Stimulated activated CD8-positive, alpha-beta memory T cell treated with anti-CD3 and anti-CD28 coated beads, Interleukin-12 subunit alpha, Interleukin-12 subunit beta, amount 100 ng/mL, for 1 hour (primary cell): ENCODE measurements around the gene DIPK1B.

Experiments
- DNase-seq: peaks from one replicate; pipeline ENCODE4 v3.0.0-alpha.2; 2020; ENCODE audit warnings: low read depth

Gene DIPK1B

DNA sequence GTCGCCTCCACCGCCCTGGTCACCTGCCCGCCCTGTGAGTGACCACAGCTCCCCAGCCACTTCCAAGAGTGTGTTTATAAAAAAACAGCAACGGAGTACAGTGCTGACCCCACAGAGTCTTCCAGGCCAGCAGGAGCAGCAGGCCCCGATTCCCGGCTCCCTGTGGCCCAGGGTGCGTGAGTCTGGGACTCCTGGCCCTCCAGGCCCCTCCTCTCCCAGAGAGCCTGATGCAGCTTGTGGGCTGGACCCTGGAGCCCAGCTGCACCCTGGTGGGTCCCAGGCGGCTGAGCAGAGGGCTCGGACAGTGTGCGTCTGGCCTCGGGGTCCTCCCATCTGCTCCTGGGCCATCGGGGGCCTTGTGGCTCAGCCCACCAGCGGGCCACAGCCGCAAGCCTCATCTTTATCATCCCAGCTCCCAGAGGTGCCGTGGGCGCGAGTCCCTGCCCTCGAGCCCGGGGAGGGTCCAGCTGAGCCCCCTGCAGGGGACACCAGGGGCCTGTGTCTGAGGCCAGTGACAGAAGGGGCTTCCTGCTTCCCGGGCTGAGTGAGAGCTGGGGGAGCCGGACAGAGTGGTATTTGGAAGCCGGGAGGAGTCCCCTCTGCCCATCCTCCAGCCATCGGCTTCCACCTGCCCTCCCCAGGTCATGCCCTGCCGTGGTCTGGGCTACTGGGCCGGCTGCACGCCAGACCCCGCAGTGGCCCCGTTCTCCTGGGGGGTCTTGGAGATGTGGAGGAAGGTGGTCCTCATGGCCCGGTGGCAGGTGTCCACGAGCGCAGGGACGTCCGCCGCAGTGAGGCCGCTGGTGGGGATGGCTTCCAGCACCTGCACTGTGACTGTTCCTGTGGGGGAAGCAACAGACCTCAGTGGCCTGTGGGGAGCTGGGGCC lies 39.0 kb upstream of the DIPK1B start:
- no peak for DNase-seq

DNA sequence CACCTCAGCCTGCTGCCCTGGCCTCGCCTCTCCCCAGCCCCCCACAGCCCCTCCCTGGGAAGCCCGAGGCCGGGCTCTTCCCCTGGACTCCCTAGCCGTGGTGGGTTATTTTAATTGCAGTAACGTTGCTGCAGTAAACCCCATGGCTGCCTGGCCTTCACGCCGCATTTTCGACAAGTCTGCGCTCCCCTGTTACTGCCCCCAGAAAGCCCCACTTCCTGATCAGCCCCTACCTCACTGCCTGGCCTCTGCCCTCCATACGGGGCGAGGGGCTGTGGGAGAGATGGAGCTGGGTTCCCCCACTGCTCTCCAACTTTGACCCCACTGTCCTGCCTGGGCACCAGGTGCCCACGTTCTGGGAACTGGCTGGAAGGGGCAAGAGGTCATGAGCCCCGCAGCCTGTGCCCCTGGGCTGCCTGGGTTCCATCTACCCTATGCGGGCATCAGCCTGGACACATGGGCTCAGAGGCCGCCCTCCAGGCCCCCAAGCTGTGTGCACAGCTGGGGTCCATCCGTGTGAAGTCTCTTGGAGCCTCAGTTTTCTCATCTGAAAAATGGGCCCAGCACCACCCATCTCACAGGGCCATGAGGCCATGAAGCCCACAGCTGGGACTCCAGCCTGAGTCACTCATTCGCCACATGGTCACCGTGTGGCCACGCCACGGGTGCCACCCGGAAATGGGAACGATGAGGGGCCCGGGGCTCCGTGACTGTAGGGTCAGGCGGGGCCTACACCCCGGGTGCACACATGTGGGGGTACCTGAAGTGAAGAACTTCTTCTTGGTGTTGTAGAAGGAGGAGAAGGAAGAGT lies 38.2 kb upstream of the DIPK1B start:
- DNase-seq = no peak

DNA sequence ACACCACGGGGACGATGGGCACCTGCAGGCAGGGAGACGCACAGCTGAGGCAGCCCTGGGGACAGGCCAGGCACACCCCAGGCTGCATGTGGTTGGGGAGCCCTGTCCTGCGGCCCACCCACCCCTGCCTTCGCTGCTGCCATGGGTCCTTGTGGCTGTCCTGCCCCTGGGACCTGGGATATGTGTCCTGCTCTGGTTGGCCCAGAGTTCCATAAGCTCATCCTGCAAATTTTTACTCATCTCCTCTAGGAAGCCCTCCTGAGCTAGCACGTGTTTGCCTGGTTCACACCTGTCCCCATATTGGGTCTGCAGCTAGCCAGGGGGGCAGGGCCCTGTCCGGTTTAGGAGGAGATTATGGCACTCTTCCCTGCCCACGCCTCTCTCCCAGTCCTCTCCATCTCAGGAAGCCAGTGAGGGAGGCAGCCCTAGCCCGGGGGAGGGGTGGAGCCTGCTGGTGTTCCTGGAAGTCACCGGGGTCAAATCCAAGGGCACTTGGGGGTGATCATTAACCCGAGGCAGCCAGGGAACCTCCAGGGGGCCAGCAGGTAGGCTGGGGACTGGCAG lies 37.5 kb upstream of the DIPK1B start:
- no peak for DNase-seq

DNA sequence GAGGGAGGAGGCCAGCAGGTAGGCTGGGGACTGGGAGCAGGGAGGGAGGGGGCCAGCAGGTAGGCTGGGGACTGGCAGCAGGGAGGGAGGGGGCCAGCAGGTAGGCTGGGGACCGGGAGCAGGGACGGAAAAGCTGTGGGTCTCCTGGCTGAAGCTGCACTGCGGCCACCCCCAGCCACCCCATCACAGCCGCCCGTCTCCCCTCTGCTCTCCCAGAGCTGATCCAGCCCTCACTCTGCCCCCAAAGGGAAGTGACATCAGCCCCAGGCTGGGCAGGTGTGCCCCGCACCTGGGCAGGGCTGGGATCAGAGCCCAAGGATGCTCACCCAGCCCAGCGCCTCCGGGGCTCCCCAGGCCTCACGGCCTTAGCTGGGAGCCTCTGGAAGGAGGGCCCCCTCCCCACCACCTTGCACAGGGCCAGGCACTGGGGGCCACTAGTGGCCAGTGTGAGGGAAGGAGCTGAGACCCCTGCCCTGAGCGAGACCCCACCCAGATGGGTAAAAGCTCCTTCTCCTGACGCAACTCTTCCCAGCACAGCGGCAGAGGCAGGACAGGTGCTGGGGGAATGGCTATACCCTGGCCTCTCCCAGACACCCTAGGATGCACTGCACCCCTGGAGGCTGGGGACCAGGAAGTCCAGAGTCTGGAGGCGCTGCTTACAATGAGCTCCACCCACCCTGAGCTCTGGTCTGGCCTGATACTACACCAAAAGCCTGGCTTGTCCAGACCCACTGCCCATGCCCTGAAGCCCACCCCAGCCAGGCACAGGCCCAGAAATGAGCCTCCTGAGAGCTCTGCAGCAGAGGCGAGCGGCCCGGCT lies 36.7 kb upstream of the DIPK1B start:
- no peak for DNase-seq

DNA sequence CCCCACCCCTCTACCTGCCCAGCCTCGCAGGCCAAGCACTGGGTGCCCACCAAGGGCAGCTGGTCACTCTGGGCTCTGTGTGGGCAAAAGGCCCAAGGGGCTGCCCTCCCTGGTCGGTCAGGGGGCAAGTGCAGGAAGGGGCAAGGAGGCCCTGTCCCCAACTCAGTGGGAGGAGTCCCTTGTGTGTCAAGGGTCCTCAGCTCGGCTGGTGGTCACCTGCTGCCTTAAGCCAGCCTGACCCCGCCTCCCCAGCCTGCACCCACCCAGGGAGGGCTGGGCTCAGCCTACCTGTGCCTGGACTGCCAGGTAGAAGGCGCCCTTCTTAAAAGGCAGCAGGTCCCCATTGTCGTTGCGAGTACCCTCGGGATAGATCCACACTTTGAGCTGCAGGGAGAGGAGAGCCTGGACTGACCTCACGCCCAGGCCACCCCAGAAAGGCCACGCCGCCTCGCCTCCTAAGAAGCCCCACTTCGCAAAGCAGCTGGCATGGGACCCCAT lies 36.0 kb upstream of the DIPK1B start:
- DNase-seq = no peak

DNA sequence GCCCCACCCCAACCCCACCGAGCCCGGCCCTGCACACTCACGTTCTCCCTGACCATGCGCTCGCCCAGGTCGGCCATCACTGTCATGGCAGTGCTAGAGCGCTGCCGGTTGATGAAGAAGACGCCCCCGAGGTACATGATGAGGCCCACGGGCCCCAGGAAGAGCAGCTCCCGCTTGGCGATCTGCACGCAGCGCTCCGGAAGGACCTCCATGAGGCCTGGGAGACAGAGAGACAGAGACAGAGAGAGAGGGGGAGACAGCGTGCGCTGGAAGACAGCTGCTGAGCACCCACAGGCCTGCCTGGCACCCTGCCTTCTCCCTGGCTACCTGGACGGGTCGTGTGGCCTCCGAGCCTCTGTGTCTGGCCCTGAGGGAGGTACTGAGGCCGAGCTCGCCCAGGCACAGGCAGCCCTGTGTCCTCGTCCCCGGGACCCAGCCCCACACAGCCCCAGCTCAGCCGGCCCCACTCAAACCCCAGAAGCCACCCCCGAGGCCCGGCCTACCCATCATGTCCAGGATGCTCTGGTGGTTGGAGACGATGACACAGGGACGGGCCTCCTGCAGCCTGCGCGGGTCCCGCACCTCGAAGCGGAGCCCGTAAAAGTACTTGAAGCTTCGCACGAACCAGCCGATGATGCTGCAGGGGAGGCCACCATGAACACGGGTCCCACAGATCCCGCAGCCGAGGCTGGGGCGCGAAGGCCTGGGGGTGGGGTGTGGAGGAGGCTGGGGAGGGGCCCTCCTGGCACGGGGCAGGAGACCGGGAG lies 35.3 kb upstream of the DIPK1B start:
- DNase-seq = no peak

DNA sequence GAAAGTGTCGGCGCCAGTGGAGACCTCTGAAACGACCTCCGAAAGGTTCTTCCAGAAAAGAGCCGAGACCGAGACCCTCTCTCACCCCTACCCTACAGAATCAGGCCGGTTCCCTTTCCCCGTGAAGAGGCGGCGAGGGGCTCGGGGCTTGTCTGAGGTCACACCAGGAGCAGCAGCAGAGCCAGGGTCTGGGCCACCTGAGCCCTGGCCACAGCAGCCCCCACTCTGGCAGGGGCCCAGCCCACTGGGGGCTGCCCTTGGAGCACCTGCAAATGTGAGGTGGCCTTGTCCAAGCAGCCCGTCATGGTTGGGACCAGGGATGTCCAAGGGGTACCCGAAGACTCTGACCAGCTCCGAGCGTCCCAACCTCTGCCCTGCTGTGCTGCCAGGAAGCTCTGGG lies 34.3 kb upstream of the DIPK1B start:
- no peak for DNase-seq

DNA sequence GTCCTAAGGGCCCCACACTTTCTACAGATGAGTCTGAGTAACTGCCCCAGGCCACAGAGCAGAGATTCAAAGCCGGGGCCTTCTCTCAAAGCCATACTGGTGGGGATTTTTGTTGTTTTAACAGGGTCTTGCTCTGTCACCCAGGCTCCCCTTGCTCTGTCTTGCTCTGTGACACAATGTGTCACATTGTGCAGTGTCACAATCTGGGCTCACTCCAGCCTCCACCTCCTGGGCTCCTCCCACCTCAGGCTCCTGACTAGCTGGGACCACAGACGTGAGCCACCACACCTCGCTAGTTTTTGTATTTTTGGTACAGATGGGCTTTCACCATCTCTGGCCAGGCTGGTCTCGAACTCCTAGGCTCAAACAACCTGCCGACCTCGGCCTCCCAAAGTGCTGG lies 33.7 kb upstream of the DIPK1B start:
- no peak for DNase-seq

DNA sequence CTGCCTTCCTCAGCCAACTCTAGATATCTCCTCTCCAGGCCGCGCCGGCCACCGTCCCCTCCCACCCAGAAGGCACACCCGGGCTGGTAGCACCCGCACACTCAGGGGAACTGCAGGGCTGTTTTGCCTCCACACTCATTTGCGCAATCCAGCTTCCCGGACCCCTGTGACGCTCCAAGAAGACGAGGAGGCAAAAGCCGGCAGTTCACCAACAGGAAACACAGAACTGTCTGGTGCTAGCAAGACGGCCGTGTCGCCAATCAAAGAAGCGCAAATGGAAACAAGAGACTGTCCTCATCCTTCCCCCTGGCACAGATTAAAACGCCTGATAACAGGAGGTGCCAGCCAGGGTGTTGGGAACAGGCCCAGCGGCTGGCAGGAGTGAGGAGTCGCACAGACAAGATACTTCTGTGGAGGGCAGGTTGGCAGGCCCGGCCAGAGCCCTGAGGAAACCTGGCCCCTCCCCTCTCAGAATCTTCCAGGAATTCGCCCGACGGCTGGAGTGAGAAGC lies 32.9 kb upstream of the DIPK1B start:
- no peak for DNase-seq

DNA sequence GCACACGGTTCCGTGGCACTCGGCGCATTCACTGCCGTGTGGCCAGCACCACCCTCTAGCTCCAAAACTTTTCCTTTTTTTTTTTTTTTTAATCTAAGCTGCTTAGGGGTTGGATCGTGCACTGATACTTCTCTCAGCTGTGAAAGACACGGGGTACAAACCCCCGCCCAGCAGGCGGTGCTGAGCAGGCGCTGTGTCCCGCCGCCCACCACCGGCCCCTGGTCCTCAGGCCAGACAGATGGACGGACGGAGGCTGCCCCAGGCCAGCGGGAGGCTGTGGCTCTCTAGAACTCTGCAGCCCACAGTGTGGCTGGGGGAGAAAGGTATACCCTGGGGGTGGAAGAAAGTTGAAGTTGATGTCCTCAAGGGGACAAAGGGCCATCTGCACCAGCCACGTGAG lies 31.3 kb upstream of the DIPK1B start:
- no peak for DNase-seq

DNA sequence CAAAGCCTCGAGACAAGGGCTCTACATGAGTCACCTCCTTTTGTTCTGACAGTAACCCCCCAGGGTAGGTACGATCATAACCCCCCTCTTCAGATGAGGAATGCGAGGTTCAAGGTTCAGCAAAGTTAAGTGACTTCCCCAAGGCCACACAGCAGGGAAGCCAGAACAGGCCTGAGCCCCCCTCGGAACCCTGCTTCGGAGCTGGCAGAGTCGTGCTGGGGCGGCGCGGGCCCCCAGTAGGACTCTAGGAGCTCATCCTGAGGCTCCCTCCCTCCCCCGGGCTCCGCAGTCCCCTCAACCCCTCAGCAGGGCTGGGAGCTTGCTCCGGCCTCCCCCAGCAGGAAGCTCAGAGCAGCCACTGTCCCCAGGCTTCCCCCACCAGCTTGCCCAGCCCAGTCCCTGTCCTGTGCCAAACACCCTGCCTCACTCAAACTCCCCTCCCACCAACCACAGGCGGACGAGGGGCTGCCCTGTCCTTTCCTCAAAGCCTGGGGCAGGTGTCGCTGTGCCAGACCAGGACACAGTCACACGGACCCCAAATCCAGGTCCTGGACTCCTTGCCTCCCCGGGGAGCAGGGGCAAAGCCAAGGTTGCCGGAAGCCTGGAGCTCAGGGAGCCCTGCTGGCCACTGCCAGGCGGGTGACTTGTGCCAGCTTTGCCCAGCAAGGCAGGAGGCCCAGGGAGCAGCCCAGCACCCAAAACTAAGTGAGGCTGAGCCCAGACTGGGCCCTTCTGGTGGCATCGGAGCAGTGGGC lies 30.2 kb upstream of the DIPK1B start:
- no peak for DNase-seq

DNA sequence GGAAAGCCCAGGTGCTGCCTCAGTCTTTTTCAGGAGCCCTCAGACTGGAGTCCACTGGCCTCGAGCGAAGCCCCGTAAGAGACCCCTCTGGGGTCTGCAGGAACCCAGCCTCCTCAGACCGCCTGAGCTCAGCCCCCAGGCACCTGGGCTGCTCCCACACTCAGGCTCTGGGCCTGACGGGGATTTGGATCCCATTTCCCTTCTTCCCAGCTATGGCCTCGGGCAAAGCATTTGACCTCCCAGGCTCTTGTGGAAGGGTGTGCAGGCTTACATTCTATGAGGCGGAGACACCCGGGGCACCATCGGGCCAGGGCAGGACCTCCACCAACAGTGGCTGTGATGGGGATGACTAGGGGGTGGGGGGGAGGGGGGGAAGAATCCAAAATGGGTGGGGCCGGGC lies 29.7 kb upstream of the DIPK1B start:
- no peak for DNase-seq

DNA sequence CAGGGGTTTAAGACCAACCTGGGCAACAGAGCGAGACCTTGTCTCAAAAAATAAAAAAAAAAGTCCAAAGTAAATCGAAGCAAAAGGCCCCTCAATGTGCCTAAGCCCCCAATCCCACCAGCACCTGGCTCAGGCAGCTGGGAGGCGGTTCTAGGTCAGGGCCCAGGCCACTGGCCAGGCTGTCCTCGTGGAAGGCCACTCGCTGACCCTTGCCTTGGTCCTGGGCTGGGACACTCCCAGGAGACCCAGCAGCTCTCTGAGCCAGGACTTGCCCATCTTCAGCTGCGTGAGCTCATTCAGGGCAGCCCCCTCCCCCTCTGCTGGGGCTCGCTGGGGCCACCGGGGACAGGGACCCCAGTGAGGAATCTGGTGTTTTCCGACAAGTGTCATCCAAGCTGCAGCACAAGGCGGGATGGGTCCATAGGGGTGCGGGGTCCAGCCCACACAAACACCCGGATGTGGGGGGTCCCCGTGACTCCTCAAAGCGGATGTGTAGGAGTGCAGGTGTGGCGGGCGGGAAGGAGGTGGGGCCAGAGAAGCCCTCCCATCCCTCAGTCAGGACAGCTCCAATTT lies 29.1 kb upstream of the DIPK1B start:
- DNase-seq = no peak

DNA sequence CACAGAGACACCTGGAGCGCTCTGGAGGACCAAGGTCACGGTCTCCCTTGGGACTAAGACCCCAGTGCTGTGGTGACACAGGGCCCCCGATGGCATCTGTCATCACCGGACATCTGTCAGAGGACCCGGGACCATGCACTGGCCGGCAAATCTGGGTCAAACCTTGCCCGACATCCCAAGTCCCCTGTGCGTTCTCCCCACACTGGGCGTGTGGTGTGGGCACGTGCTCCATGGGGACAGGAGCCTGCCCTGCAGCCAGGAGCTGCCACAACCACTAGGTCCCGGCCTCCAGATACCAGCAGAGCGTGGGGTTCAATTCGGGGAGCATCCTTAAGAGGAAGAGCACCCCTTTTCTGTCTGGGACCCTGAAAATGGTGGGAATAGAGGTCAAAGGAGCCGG lies 28.6 kb upstream of the DIPK1B start:
- DNase-seq = no peak

DNA sequence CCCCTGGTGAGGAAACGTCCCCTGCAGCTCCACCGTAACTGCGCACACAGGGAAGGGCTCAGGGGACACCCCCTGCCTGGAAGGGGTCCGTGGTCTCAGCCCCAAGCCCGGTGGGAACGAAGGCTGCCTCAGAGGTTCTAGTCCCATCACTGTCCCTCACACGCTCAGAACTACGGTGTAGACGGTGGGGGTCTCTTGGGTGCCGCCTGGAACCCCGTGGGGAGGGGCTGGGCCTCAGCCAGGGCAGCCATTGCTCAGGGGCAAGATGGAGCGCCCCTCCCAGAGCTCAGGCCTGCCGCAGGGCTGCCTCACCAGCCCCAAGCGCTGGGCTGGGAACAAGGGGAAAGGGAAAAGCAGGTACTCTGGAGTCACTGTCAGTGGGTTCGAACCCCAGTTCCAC lies 28.0 kb upstream of the DIPK1B start:
- DNase-seq = no peak

DNA sequence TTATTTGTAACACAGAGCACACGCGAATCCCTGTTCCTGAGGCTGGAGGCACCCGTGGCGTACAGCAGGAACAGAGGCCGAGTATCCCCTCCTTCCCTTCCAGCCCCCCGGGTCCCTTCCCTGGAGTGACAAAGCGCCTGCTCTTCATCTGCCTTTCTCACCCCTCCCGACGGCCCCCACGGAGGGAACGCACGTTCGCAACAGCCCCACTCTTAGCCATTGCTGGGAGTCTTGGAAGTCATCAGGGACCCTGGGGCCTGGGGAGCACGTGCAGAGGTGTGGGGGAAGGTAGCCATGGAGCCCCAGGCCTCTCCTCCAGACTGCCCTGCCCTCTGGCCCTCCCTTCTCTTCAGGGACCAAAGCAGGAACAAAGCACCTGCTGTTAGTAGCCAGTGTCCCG lies 27.6 kb upstream of the DIPK1B start:
- DNase-seq = no peak

DNA sequence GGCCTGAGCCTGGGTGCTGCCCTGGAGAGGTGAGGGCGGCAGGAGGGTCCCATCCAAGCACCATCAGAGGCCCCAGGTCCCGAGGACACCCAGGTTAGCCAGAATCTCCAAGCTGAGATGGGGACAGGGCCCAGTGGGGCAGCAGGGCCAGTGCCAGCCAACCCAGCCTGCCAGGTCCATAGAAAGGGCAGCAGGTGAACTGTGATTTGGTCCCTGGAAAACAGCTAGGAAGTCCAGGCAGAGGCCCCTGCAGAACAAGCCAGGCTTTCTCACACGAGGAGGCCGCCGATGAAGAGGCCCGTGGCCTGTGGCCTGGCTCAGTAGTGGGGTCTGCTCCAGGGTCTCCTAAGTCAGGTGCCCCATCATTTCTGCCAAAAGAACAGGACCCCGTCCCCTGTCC lies 27.2 kb upstream of the DIPK1B start:
- no peak for DNase-seq

DNA sequence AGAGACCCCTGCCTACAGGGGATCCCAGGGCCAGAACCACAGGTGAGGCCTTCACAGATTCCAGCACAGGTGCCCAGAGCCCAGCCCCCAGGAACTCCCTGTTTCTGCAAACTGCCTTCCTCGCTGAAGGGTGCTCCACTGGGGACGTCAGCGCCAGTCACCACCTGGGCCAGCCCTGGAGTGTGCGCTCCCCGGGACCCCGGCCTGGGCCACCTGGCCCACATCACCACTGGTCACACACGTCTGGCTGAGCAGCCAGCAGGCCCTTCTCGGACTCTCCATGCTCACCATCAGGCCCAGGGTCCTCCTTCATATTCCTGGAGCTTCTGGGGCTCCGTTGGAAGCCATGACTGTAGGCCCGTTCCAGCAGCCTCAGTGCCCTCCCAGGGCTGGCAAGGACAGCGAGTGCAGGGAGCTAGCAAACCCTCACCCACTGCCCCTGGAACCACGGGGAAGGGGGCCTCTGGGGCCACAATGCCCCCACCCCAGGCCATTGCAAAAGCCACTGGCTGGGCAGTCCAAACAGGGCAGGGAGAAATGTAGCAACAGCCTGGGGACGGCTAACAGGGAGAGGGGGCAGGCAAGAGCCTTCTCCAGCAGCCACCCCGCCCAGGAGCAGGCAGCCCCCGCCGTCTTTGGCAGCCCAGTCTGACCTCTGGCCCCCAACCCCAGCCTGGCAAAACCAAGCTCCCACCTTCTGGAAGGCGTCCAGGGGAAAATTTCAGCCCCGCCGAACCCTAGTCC lies 26.4 kb upstream of the DIPK1B start:
- no peak for DNase-seq

DNA sequence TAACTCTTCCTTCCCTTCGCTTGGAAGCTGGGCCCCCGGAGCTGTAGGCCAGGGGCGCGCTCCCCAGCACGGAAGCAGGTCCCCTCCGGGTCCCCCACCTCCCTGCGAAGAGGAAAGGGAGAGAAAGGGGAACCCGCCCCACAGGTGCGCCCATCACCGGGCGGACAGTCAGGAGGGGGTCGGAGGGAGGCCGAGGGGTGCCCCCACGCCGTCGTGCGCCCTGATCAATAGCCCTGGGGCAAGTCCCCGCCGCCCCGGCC lies 25.9 kb upstream of the DIPK1B start:
- DNase-seq = no peak
